ENCODE results near the gene KRT4. TPM values are rescaled to one million over a fixed set of nuclear protein-coding genes. Genes with fewer than 3 reads are reported as not detected.

Gene KRT4
- total RNA-seq, 1 experiment from 2014 or later: not detected

GRCh38 chr12:52828591-52829021 is 14.7 kb upstream of the KRT4 start:
- H3K79me1 ChIP-seq (ENCODE audit: insufficient read depth, low read depth, low read length, poor library complexity, severe bottlenecking): no peaks in the 10 kb centered on the region
- no peak overlapping the region for H3K18ac ChIP-seq (ENCODE audit: insufficient read length, low read depth, low read length)
- Mint-ChIP-seq H3K4me3 (no peak overlapping the region), H3K4me1 (peaks cover 5 to 7% of the 10 kb centered on the region in 2 experiments; a peak in 3 of 4 replicates), H3K9me3 (no peaks in the 10 kb centered on the region), H3K36me3 (ENCODE audit: insufficient read depth in 1 of 3, low read depth in 3 of 3) (no peaks in the 10 kb centered on the region), H3K27ac (no peak overlapping the region), H3K27me3 (ENCODE audit: low read depth) (peaks cover 2% of the 10 kb centered on the region)
- no peaks in the 10 kb centered on the region for H4K20me1 ChIP-seq (ENCODE audit: control insufficient read depth, insufficient read depth, insufficient read length)
- H2BK12ac ChIP-seq (ENCODE audit: insufficient read length, low read depth, low read length): no peak overlapping the region
- H2BK15ac ChIP-seq (ENCODE audit: low read depth, low read length): no peak overlapping the region
- H3K23me2 ChIP-seq (ENCODE audit: insufficient read length, low read depth, low read length, poor library complexity, severe bottlenecking): no peaks in the 10 kb centered on the region
- DNase-seq: no peak
- H3T11ph ChIP-seq (ENCODE audit: low read length): no peak overlapping the region
- H3K4me2 ChIP-seq (ENCODE audit: insufficient read depth, insufficient read length, low read length): no peak overlapping the region
- no peaks in the 10 kb centered on the region for H3K79me2 ChIP-seq (ENCODE audit: insufficient read depth, low read length)
- no peak overlapping the region for H3K14ac ChIP-seq (ENCODE audit: insufficient read depth, low read length)
- no peak overlapping the region for H2AK5ac ChIP-seq (ENCODE audit: insufficient read length, low read length)
- H3K4me1 ChIP-seq (ENCODE audit: insufficient read depth, low read length): peaks cover 5% of the 10 kb centered on the region; the same call in 1 of the 2 replicates
- no peak overlapping the region for H2BK120ac ChIP-seq (ENCODE audit: low read depth, low read length, poor library complexity, severe bottlenecking)
- no peak overlapping the region for H3K27ac ChIP-seq (ENCODE audit: insufficient read length, low read depth, low read length)
- no peak overlapping the region for H2BK5ac ChIP-seq (ENCODE audit: insufficient read length, low read length)
- no CpG with 5 or more reads among the region's 2 CpGs for WGBS (ENCODE audit: extremely low coverage, insufficient read length, low lambda C conversion rate)
- H3K23ac ChIP-seq (ENCODE audit: insufficient read length, low read depth, low read length): no peak overlapping the region
- H3K9me3 ChIP-seq (ENCODE audit: control insufficient read depth, low read depth, low read length): no peaks in the 10 kb centered on the region
- H3K56ac ChIP-seq (ENCODE audit: insufficient read length, low read depth, low read length): no peak overlapping the region
- no peak overlapping the region for H4K8ac ChIP-seq (replicated peaks; ENCODE audit: insufficient read length, low read depth, low read length)
- H3K9ac ChIP-seq (ENCODE audit: extremely low read depth, insufficient read length, low read length): no peak overlapping the region
- H3K4ac ChIP-seq (ENCODE audit: low read depth, low read length): no peak overlapping the region
- H2BK20ac ChIP-seq (ENCODE audit: low read depth, low read length, poor library complexity, severe bottlenecking): no peak overlapping the region
- no peak overlapping the region for H4K5ac ChIP-seq (ENCODE audit: insufficient read length, low read depth, low read length)
- H3K27me3 ChIP-seq (ENCODE audit: insufficient read depth, low read length): no peaks in the 10 kb centered on the region
- no peak overlapping the region for H2AFZ ChIP-seq (ENCODE audit: low read length)
- no peak overlapping the region for H4K91ac ChIP-seq (ENCODE audit: insufficient read length, low read depth, low read length)
- no peak for TF ChIP-seq CTCF (conservative IDR thresholded peaks at IDR 0.05)

Measured in H9 (cell line).